Activated CD4-positive, alpha-beta T cell treated with anti-CD3 and anti-CD28 coated beads, Interleukin-2, amount 50 U/mL, for 1 hour (primary cell): ENCODE measurements around the gene HERC2.
A peak's percentile ranks its signal among the peaks of the same experiment; 100 is the strongest.

ENCODE experiments used
- DNase-seq: peaks from one replicate; pipeline ENCODE4 v3.0.0-alpha.2; 2020

HERC2 gene

GRCh38 chr15:28086175-28086703, 235.7 kb downstream of the HERC2 start:
- DNase-seq, result peak; percentile 41

- DNase-seq, result no peak
These were observed 236.3 kb downstream of the HERC2 start for GRCh38 chr15:28085489-28086174.

GRCh38 chr15:28084547-28084946, 237.4 kb downstream of the HERC2 start:
- no peak for DNase-seq

- no peak for DNase-seq
These were observed 238.9 kb downstream of the HERC2 start for GRCh38 chr15:28082891-28083684.

- no peak for DNase-seq
These were observed 240.4 kb downstream of the HERC2 start for GRCh38 chr15:28081594-28081993.

GRCh38 chr15:28080386-28080785, 241.6 kb downstream of the HERC2 start:
- no peak for DNase-seq

GRCh38 chr15:28079313-28079969, 242.5 kb downstream of the HERC2 start:
- DNase-seq, result no peak

GRCh38 chr15:28078191-28078719, 243.7 kb downstream of the HERC2 start:
- DNase-seq, result no peak

- no peak for DNase-seq
These were observed 246.4 kb downstream of the HERC2 start for GRCh38 chr15:28075573-28075972.

GRCh38 chr15:28068930-28069329, 253.0 kb downstream of the HERC2 start:
- no peak for DNase-seq

GRCh38 chr15:28066231-28066630, 255.7 kb downstream of the HERC2 start:
- DNase-seq, result no peak
